ENCODE measurements around the gene BRME1.

- TF ChIP-seq, protein P1, sequence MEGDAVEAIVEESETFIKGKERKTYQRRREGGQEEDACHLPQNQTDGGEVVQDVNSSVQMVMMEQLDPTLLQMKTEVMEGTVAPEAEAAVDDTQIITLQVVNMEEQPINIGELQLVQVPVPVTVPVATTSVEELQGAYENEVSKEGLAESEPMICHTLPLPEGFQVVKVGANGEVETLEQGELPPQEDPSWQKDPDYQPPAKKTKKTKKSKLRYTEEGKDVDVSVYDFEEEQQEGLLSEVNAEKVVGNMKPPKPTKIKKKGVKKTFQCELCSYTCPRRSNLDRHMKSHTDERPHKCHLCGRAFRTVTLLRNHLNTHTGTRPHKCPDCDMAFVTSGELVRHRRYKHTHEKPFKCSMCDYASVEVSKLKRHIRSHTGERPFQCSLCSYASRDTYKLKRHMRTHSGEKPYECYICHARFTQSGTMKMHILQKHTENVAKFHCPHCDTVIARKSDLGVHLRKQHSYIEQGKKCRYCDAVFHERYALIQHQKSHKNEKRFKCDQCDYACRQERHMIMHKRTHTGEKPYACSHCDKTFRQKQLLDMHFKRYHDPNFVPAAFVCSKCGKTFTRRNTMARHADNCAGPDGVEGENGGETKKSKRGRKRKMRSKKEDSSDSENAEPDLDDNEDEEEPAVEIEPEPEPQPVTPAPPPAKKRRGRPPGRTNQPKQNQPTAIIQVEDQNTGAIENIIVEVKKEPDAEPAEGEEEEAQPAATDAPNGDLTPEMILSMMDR (IDR thresholded peaks at IDR 0.05 in 8 of 11, conservative IDR thresholded peaks at IDR 0.05 in 3 of 11), result no peak
- no peak for TF ChIP-seq POLR2A (IDR thresholded peaks at IDR 0.05)
Measured at GRCh38 chr19:13885826-13886365, 20.0 kb downstream of the BRME1 start.
